Neural cell (in vitro differentiated cells): Measurements from ENCODE around the gene ZMYND19. TPM values are rescaled to one million over a fixed set of nuclear protein-coding genes. Genes with fewer than 3 reads are reported as not detected.

Source experiments
- H2AFZ ChIP-seq: fragments of 200-600, 300-800 bp; sonication (generic), shearing (Covaris generic); 2 replicates; pipeline ENCODE4 v1.6.0; 2014; ENCODE audit warnings: low read depth, mild to moderate bottlenecking, antibody characterized with exemption, low read length, moderate library complexity
- H3F3A ChIP-seq: fragments of 200-600 bp; shearing (Covaris generic); 2 replicates; pipeline ENCODE4 v1.6.1; 2016; ENCODE audit warnings: mild to moderate bottlenecking, moderate library complexity, mixed read lengths, antibody characterized with exemption, low read length; ENCODE audit not compliant: insufficient read depth, poor library complexity, severe bottlenecking
- H3K27ac ChIP-seq: fragments of 200-600, 300-800 bp; sonication (generic), shearing (Covaris generic); 2 replicates; pipeline ENCODE4 v1.5.1; 2014; ENCODE audit warnings: mild to moderate bottlenecking, low read length, moderate library complexity
- H3K27me3 ChIP-seq: fragments of 300-800, 200-600 bp; sonication (generic), shearing (Covaris generic); 2 replicates; pipeline ENCODE4 v1.6.0; 2014; ENCODE audit warnings: mild to moderate bottlenecking, low read depth, low read length, moderate library complexity; ENCODE audit not compliant: insufficient read depth
- H3K36me3 ChIP-seq: fragments of 300-800, 200-600 bp; sonication (generic), shearing (Covaris generic); 2 replicates; pipeline ENCODE4 v1.5.1; 2014; ENCODE audit warnings: mild to moderate bottlenecking, antibody characterized with exemption, low read length, moderate library complexity; ENCODE audit not compliant: insufficient read depth
- H3K4me2 ChIP-seq: fragments of 300-800, 200-600 bp; sonication (generic), shearing (Covaris generic); 2 replicates; pipeline ENCODE4 v1.6.0; 2014; ENCODE audit warnings: mild to moderate bottlenecking, low read length
- H3K4me3 ChIP-seq: fragments of 300-800, 200-600 bp; sonication (generic), shearing (Covaris generic); 2 replicates; pipeline ENCODE4 v1.5.1; 2014; ENCODE audit warnings: mild to moderate bottlenecking, low read length, moderate library complexity
- H3K79me2 ChIP-seq: fragments of 200-600 bp; shearing (Covaris generic); replicated peaks from 2 replicates; pipeline ENCODE4 v1.6.0; 2014; ENCODE audit warnings: mild to moderate bottlenecking, low read length, moderate library complexity; ENCODE audit not compliant: insufficient read depth
- H3K9ac ChIP-seq: fragments of 300-800, 200-600 bp; sonication (generic), shearing (Covaris generic); 2 replicates; pipeline ENCODE4 v1.6.1; 2016; ENCODE audit warnings: mild to moderate bottlenecking, low read length, mixed read lengths
- H3K9me2 ChIP-seq: fragments of 200-600 bp; shearing (Covaris generic); 2 replicates; pipeline ENCODE4 v1.6.1; 2016; ENCODE audit warnings: mild to moderate bottlenecking, low read length, mixed read lengths; ENCODE audit not compliant: insufficient read depth
- H3K9me3 ChIP-seq: fragments of 200-600, 300-800 bp; sonication (generic), shearing (Covaris generic); 2 replicates; pipeline ENCODE4 v1.6.1; 2016; ENCODE audit warnings: mild to moderate bottlenecking, mixed run types, low read length, moderate library complexity, mixed read lengths
- H4K20me1 ChIP-seq: fragments of 200-600 bp; shearing (Covaris generic); 2 replicates; pipeline ENCODE4 v1.6.1; 2016; ENCODE audit warnings: mild to moderate bottlenecking, mixed run types; ENCODE audit not compliant: insufficient read depth
- EP300 ChIP-seq: fragments of 450-650 bp; conservative IDR thresholded peaks from 2 replicates; pipeline ENCODE4 v1.6.1; 2014; ENCODE audit warnings: antibody characterized with exemption, mild to moderate bottlenecking, moderate library complexity; ENCODE audit not compliant: poor library complexity, severe bottlenecking
- EZH2 ChIP-seq: fragments of 200-600, 300-800 bp; shearing (Covaris generic), sonication (generic); IDR thresholded peaks from 2 replicates; pipeline ENCODE4 v1.6.1; 2014; ENCODE audit warnings: antibody characterized with exemption, low read length, borderline replicate concordance, mild to moderate bottlenecking; ENCODE audit not compliant: insufficient read depth, poor library complexity, severe bottlenecking
- MXI1 ChIP-seq: fragments of 450-650 bp; conservative IDR thresholded peaks from 2 replicates; pipeline ENCODE4 v1.6.1; 2014; ENCODE audit warnings: antibody characterized with exemption, mild to moderate bottlenecking; ENCODE audit not compliant: poor library complexity, severe bottlenecking
- POLR2AphosphoS5 ChIP-seq: IDR thresholded peaks from 2 replicates; pipeline ENCODE4 v1.6.1; 2012
- RAD21 ChIP-seq: fragments of 450-650 bp; conservative IDR thresholded peaks from 2 replicates; pipeline ENCODE4 v1.6.1; 2014; ENCODE audit warnings: antibody characterized with exemption, mild to moderate bottlenecking, moderate library complexity
- SMC3 ChIP-seq: fragments of 450-650 bp; conservative IDR thresholded peaks from 2 replicates; pipeline ENCODE4 v1.6.1; 2014; ENCODE audit warnings: antibody characterized with exemption, mild to moderate bottlenecking, moderate library complexity; ENCODE audit not compliant: poor library complexity
- TAF1 ChIP-seq: IDR thresholded peaks from 2 replicates; pipeline ENCODE4 v1.6.1; 2012; ENCODE audit warnings: low read depth
- polyA plus RNA-seq: library from polyadenylated mRNA; depleted of rRNA; stranded (reverse); fragments of >200 nt; gene quantifications from 2 replicates; pipeline ENCODE4 v1.2.3, GENCODE V29; 2014
- TF ChIP-seq, protein P1 (sequence below): IDR thresholded peaks from 2 replicates; pipeline ENCODE4 v1.6.1; 2012; ENCODE audit warnings: borderline replicate concordance

ZMYND19 gene
- polyA plus RNA-seq, 1 donor from 2014 or later, result 54.8 TPM

DNA sequence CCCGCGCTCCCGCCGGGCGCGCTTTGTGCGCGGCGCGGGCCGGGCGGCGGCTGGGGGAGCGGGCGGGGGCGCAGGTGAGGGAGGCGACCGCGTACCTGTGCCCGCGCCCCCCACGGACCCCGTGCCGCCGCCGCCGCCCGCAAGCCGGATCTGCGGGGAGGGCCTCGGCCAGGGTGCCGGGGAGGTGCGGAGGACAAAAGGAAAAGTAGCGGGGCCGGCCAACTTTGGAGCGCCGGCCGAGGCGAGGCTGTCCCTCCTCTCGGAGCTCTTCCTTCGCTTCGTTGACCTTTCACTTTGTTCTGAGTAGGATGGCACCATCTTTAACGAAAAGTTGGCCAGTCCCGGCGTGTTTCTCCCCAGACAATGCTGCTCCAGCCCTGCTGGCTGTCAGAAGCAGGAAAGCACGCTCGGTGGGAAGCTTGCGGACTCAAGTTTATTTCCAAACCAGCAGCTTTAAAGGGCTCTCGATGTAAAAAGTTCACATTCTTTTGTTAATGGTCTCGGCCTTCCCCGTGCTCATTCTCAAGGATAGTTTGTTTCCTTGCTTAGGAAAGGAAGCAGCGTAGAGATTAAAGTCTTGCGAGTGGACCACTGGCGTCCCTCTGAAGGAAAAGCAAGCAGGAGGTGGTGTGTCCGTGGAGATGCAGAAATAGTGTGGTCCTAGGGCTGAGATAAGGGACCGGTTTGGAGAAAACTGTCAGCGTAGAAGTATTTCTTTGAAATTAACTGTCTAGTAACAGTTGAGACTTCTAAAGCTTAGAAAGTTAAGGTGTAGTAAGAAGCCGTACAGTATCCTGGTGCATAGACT is 29.1 kb upstream of the ZMYND19 start:
- Histone ChIP-seq H4K20me1 (no peaks in the 10 kb centered on the region), H2AFZ (peak overlapping the region; percentile 6), H3K4me2 (peak overlapping the region; percentile 87), H3K36me3 (no peaks in the 10 kb centered on the region), H3K27me3 (no peaks in the 10 kb centered on the region), H3K27ac (peak overlapping the region; percentile 66), H3K9ac (peak overlapping the region; percentile 76), H3K79me2 (peaks cover 63% of the 10 kb centered on the region), H3K4me3 (peak overlapping the region; percentile 73), H3K9me2 (no peaks in the 10 kb centered on the region), H3K9me3 (no peaks in the 10 kb centered on the region), H3F3A (no peaks in the 10 kb centered on the region)
- TF ChIP-seq SMC3 (peak; percentile 29), MXI1 (peak; percentile 87)
- TF ChIP-seq, protein P1, sequence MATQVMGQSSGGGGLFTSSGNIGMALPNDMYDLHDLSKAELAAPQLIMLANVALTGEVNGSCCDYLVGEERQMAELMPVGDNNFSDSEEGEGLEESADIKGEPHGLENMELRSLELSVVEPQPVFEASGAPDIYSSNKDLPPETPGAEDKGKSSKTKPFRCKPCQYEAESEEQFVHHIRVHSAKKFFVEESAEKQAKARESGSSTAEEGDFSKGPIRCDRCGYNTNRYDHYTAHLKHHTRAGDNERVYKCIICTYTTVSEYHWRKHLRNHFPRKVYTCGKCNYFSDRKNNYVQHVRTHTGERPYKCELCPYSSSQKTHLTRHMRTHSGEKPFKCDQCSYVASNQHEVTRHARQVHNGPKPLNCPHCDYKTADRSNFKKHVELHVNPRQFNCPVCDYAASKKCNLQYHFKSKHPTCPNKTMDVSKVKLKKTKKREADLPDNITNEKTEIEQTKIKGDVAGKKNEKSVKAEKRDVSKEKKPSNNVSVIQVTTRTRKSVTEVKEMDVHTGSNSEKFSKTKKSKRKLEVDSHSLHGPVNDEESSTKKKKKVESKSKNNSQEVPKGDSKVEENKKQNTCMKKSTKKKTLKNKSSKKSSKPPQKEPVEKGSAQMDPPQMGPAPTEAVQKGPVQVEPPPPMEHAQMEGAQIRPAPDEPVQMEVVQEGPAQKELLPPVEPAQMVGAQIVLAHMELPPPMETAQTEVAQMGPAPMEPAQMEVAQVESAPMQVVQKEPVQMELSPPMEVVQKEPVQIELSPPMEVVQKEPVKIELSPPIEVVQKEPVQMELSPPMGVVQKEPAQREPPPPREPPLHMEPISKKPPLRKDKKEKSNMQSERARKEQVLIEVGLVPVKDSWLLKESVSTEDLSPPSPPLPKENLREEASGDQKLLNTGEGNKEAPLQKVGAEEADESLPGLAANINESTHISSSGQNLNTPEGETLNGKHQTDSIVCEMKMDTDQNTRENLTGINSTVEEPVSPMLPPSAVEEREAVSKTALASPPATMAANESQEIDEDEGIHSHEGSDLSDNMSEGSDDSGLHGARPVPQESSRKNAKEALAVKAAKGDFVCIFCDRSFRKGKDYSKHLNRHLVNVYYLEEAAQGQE, result no peak

DNA sequence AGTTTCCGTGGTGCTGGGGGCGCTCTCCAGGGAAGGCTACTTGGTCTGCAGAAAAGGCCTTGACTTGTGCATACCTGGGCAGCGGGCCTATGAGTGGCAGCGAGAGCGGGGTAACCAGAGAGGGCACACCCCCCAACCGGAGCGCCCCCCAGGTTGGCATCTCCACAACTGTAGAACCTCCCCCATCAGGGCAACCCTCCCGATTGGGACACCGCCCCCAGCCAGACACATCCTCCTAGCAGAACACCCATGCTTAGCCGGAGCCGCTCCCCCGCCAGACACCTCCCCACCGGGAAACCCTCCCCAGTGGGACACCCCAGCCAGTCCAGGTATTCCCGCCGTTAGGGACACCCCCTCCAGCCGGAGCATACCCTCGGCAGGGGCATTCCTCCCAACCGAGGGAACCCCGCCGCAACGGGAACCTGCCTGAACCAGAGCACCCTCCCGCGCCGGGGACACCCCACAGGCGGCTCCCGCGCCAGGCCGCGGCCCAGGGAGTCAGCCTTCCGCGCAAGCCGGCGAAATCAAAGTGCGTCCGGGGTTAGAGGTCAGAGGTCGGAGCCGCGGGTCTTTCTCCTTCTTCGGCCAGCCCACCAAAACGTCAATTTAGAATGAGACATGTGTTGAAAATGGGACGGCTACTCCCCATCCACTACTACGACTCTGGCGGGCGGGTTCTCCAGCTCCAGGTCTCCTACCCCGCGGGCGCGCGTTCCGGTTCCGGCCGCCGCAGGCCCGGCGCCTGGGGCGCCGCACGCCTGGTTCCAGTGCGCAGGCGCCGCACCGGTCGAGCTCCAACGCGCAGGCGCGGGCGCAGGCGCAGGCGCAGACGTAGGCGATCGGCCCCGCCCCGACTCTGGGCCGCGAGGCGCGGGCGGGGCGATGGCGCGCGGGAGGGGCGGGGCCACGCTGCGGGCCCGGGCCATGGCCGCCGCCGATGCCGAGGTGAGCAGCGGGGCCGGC is 28.1 kb upstream of the ZMYND19 start, which contains the start of gene EHMT1:
EHMT1 (plus strand) TSS at position 901 of the 963 bp plus-strand sequence; CDS start at position 925, 24 bp downstream.
- TF ChIP-seq MXI1 (peak; percentile 92), SMC3 (no peak), RAD21 (no peak), TAF1 (peak; percentile 29), EZH2 (no peak), EP300 (peak; percentile 46), POLR2AphosphoS5 (no peak)
- Histone ChIP-seq H3F3A (no peaks in the 10 kb centered on the region), H3K27ac (peak within 1 kb of the TSS; percentile 84), H3K9me2 (no peaks in the 10 kb centered on the region), H4K20me1 (no peaks in the 10 kb centered on the region), H3K9ac (peak within 1 kb of the TSS; percentile 85), H3K27me3 (no peaks in the 10 kb centered on the region), H2AFZ (peak within 1 kb of the TSS; percentile 40), H3K36me3 (no peaks in the 10 kb centered on the region), H3K4me3 (peak within 1 kb of the TSS; percentile 86), H3K4me2 (peak within 1 kb of the TSS; percentile 87), H3K79me2 (peaks cover 53% of the 10 kb centered on the region), H3K9me3 (no peaks in the 10 kb centered on the region)
